Common myeloid progenitor, CD34-positive (primary cell): ENCODE results near the gene PPP1CC. TPM values are rescaled to one million over a fixed set of nuclear protein-coding genes. Genes with fewer than 3 reads are reported as not detected.
A peak's percentile ranks its signal among the peaks of the same experiment; 100 is the strongest.

Source experiments
- CTCF ChIA-PET: fragments of 350-600 bp; sonication (Branson Sonifier 250); formaldehyde crosslinking; loops from one replicate; lab custom pipeline; 2021; ENCODE audit warnings: antibody characterized with exemption; lab: Charles Lee
- POLR2A ChIA-PET: fragments of 350-600 bp; sonication (Branson Sonifier 250); formaldehyde crosslinking; loops from one replicate; lab custom pipeline; 2021; ENCODE audit warnings: antibody characterized with exemption; lab: Charles Lee
- DNase-seq, 3 donors: peaks; one replicate each; pipeline versions ENCODE4 v3.0.0 to v3.0.0-alpha.2; 2013
- H3K27ac ChIP-seq, 2 experiments: 1 replicate in 1 of 2; 2 replicates in 1 of 2; pipeline ENCODE4 v1.7.0; 2013; ENCODE audit warnings: inconsistent platforms in 2 of 2, low read length in 2 of 2, mild to moderate bottlenecking in 2 of 2, low read depth in 1 of 2, moderate library complexity in 1 of 2; ENCODE audit not compliant: severe bottlenecking in 2 of 2, insufficient read depth in 1 of 2, poor library complexity in 1 of 2
- H3K27me3 ChIP-seq, 5 experiments: replicated peaks in 2 of 5; 1 replicate in 3 of 5; 2 replicates in 2 of 5; pipeline versions ENCODE4 v1.6.1 to v1.7.0; 2013; ENCODE audit warnings: low read length in 4 of 5, mild to moderate bottlenecking in 2 of 5, moderate library complexity in 2 of 5, inconsistent platforms in 1 of 5; ENCODE audit not compliant: insufficient read depth in 5 of 5, control insufficient read depth in 4 of 5
- H3K36me3 ChIP-seq, 4 experiments: 1 replicate in 2 of 4; 2 replicates in 2 of 4; pipeline versions ENCODE4 v1.6.1 to v1.7.0; 2013; ENCODE audit warnings: low read length in 3 of 4, control low read depth in 1 of 4, mild to moderate bottlenecking in 1 of 4; ENCODE audit not compliant: control insufficient read depth in 4 of 4, insufficient read depth in 4 of 4
- H3K4me1 ChIP-seq, 4 experiments: 1 replicate in 3 of 4; 2 replicates in 1 of 4; pipeline versions ENCODE4 v1.6.1 to v1.7.1; 2013; ENCODE audit warnings: low read length in 3 of 4, mild to moderate bottlenecking in 3 of 4, control low read depth in 1 of 4, inconsistent platforms in 1 of 4, moderate library complexity in 1 of 4; ENCODE audit not compliant: control insufficient read depth in 4 of 4, insufficient read depth in 4 of 4; ENCODE audit errors: control extremely low read depth in 1 of 4
- H3K4me3 ChIP-seq, 7 experiments: 1 replicate in 4 of 7; 2 replicates in 3 of 7; pipeline versions ENCODE4 v1.5.1 to v1.7.0; 2013; ENCODE audit warnings: mild to moderate bottlenecking in 7 of 7, low read length in 6 of 7, moderate library complexity in 6 of 7, inconsistent platforms in 2 of 7, low read depth in 2 of 7, control low read depth in 1 of 7; ENCODE audit not compliant: insufficient read depth in 4 of 7, control insufficient read depth in 1 of 7; ENCODE audit errors: extremely low read depth in 1 of 7
- H3K9me3 ChIP-seq, 5 experiments: 1 replicate in 4 of 5; 2 replicates in 1 of 5; pipeline versions ENCODE4 v1.6.1 to v1.7.1; 2013; ENCODE audit warnings: low read length in 4 of 5, mild to moderate bottlenecking in 2 of 5, inconsistent platforms in 1 of 5, low read depth in 1 of 5, moderate library complexity in 1 of 5; ENCODE audit not compliant: control insufficient read depth in 4 of 5, insufficient read depth in 2 of 5; ENCODE audit errors: control extremely low read depth in 1 of 5
- WGBS: methylation state at CpG from one replicate; pipeline ENCODE4 v1.1.5; 2013; ENCODE audit not compliant: insufficient coverage; 5-methylcytosine and 5-hydroxymethylcytosine counted together
- polyA plus RNA-seq: library from polyadenylated mRNA; unstranded; fragments of 120-200 nt; gene quantifications from one replicate; pipeline ENCODE4 v1.2.1, GENCODE V29; 2013

The PPP1CC gene
- 145 TPM for polyA plus RNA-seq

DNA sequence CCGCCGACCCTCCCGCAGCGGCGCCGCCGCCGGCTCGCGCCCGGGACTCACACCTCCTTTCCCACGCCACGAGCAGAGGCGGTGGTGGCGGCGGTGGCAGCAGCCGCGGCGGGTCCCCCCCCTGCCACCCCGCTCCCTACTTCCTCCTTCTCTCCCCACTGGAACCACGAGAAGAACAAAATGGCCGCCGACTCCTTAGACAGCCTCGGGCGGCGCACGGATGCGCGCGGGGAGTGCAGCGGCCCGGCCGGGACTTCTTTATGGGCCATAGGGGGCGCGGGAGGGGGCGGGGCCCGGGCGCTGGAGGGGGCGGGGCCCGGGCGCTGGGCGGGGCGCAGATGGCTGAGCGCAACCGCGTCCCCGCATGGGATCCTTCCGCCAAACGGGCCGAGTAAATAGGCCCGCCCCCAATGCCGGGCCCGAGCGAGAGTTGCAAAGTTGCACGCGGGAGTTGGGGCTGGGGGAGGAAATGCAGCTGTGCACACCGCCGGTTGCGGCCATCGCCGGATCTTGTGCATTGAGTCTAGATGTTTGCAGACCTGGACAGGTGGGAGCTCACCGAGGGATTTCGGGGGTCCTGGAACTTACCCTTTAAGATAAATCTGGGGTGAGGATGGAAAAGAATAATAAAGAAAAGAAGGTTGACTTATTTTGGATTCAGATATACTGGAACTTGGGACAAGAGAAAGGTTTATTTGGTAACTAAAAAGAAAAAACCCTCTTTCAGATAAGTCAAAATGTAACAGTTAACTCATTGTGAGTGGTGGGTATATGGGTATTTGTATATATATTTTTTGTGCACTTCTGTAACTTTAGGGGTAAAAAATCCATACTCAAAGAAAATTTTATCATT, at the start of gene PPP1CC:
TSS of gene PPP1CC (minus strand) at position 174 of the 853 bp plus-strand sequence. CDS start 184 bp downstream, outside the sequence.
- POLR2A ChIA-PET = interaction anchor here (1.3 kb wide), 1 partner anchor 9 kb away, joined by 3 read pairs; no protein-coding TSS in a partner anchor
- 2% methylated on average over 30 of the region's 63 CpGs for WGBS
- H3K36me3 ChIP-seq = peaks cover 0 to 9% (median 2%) of the 10 kb centered on the region in 4 experiments
- no peaks in the 10 kb centered on the region for H3K27me3 ChIP-seq
- peaks cover 14 to 42% (median 28%) of the 10 kb centered on the region in 4 experiments for H3K4me1 ChIP-seq
- CTCF ChIA-PET = no interaction called here
- H3K4me3 ChIP-seq = peak within 1 kb of the TSS; percentile 75 to 95 (median 90)
- peak; percentile 97 to 99 (median 98) for DNase-seq
- no peaks in the 10 kb centered on the region for H3K9me3 ChIP-seq
- H3K27ac ChIP-seq = peak within 1 kb of the TSS; percentile 50 to 75

DNA sequence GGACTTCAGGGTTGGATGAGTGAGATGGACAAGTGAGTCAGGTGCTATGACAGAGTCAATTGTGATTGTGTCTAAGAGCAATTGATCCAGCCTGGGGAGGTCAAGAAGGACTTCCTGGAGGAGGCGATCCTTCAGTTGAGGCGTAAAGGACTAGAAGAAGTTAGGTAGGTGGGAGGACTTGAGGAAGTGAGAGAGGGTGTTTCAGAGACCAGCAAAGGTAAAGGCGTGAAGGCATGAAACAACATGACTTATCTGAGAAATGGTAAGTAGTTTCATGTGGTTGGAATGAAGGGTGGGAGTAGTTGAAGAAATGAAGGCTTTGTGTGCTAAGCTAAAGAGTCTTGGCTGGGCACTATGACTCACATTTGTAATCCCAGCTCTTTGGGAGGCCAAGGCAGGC, 48.9 kb upstream of the PPP1CC start:
- ChIA-PET POLR2A (no interaction called here), CTCF (no interaction called here)
- H3K9me3 ChIP-seq = no peaks in the 10 kb centered on the region
- no peaks in the 10 kb centered on the region for H3K4me1 ChIP-seq
- no peak overlapping the region for H3K27ac ChIP-seq
- WGBS = 97% methylated on average over 3 of the region's 3 CpGs
- no peaks in the 10 kb centered on the region for H3K36me3 ChIP-seq
- no peak overlapping the region for H3K4me3 ChIP-seq
- no peak for DNase-seq
- H3K27me3 ChIP-seq = no peaks in the 10 kb centered on the region

DNA sequence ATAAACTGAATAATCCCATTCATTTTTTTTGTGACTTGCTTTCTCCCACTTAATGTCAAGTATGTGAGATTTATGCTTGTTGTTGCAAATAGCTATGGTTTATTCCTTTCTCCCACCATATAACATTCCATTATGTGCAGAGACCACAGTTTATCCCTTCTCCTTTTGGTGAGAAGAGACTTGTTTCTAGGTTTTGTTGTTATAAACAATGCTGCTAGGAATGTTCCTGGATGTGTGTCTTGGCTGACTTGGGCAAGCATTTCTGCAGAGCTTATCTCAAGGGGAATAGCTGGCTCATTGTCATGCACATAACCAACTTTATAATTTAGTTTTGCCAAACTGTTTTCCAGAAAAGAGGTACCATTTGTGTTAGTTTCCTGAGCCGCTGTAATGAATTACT, 47.6 kb upstream of the PPP1CC start:
- Histone ChIP-seq H3K9me3 (no peaks in the 10 kb centered on the region), H3K27ac (no peak overlapping the region), H3K36me3 (no peaks in the 10 kb centered on the region), H3K4me1 (no peaks in the 10 kb centered on the region), H3K27me3 (no peaks in the 10 kb centered on the region), H3K4me3 (no peak overlapping the region)
- WGBS = 100% methylated on average over 1 of the region's 1 CpG
- CTCF ChIA-PET = no interaction called here
- POLR2A ChIA-PET = no interaction called here
- no peak for DNase-seq

DNA sequence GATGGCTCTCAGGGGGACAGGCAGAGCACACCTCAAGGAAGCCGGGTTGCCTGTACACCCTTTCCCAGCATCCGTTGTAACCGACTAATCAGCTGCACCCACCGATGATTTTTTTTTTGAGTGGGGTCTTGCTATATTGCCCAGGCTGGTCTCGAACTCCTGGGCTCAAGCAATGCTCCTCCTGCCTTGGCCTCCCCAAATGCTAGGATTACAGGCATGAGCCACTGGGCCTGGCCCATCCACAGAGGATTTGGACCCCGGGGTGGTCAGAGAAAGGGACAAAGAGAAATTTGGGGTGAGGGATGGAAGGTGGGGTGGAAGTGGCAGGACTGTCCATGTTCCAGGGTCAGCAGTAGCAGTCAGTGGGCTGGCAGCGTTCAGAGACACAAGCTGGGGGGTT, 43.3 kb upstream of the PPP1CC start:
- Histone ChIP-seq H3K9me3 (no peaks in the 10 kb centered on the region), H3K36me3 (no peaks in the 10 kb centered on the region), H3K27me3 (no peaks in the 10 kb centered on the region), H3K27ac (no peak overlapping the region), H3K4me1 (peaks cover 0 to 8% (median 0%) of the 10 kb centered on the region in 4 experiments), H3K4me3 (no peak overlapping the region)
- ChIA-PET POLR2A (interaction anchor here (0.7 kb wide), 1 partner anchor 14 kb away, joined by 3 read pairs; no protein-coding TSS in a partner anchor), CTCF (no interaction called here)
- no peak for DNase-seq
- WGBS = 93% methylated on average over 6 of the region's 7 CpGs

DNA sequence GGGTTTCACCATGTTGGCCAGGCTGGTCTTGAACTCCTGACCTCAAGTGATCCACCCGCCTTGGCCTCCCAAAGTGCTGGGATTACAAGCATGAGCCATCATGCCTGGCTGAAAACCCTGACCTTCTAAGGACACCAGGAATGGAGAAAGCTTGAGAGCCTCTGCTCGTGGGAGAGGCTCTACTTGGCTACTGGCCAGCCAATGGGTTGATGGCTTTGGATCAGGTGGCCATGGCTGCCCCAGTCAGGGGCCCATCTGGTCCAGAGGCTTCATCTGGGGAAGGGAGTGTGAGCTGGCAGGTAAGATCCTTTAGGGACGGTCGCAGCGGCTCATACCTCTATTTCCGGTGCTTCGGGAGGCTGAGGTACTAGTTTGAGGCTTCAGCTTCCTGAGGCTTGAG, 42.5 kb upstream of the PPP1CC start:
- no peaks in the 10 kb centered on the region for H3K36me3 ChIP-seq
- 96% methylated on average over 2 of the region's 7 CpGs for WGBS
- no peak overlapping the region for H3K4me3 ChIP-seq
- no peak for DNase-seq
- peaks cover 0 to 8% (median 0%) of the 10 kb centered on the region in 4 experiments for H3K4me1 ChIP-seq
- CTCF ChIA-PET = no interaction called here
- H3K27me3 ChIP-seq = no peaks in the 10 kb centered on the region
- no peaks in the 10 kb centered on the region for H3K9me3 ChIP-seq
- POLR2A ChIA-PET = no interaction called here
- no peak overlapping the region for H3K27ac ChIP-seq

DNA sequence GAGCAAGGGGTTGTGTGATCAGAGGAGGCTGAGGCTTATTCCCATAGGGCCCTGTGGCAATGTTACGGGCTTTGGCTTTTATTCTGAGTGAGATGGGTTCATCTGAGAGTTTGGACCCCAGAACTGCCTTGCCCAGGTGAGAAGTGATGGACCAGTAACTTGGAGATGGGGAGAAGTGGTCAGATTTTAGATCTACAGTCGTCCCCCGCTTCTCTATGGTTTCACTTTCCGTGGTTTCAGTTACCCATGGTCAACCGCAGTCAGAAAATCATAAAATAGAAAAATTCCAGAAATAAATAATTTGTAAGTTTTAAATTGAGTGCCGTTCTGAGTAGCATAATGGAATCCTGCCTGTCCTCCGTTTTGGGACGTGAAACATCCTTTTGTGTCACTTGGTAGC, 40.2 kb upstream of the PPP1CC start:
- ChIA-PET CTCF (no interaction called here), POLR2A (no interaction called here)
- H3K9me3 ChIP-seq = no peaks in the 10 kb centered on the region
- 98% methylated on average over 8 of the region's 8 CpGs for WGBS
- H3K36me3 ChIP-seq = no peaks in the 10 kb centered on the region
- no peak overlapping the region for H3K4me3 ChIP-seq
- H3K4me1 ChIP-seq = peaks cover 0 to 15% (median 9%) of the 10 kb centered on the region in 4 experiments
- no peak overlapping the region for H3K27ac ChIP-seq
- no peak for DNase-seq
- no peaks in the 10 kb centered on the region for H3K27me3 ChIP-seq

DNA sequence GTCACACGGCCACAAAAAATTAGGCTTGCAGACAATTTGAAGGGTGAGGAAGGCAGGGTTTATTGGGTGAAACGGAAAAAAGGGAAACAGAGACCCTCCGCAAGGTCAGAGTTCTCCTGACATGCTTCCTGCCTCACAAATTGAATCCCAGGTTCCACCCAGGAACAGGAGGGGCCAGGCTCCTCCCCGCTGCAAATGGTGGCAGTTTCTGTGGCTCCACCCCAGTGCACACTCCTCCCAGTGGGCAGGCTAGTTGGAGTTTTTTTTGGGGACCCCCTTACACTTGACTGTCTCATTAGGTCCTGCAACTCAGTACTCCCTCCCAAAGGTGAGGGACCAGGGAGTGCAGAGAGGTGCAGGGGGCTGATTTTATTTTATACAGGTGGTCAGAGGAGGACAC, 39.4 kb upstream of the PPP1CC start:
- Histone ChIP-seq H3K9me3 (no peaks in the 10 kb centered on the region), H3K27ac (no peak overlapping the region), H3K36me3 (no peaks in the 10 kb centered on the region), H3K27me3 (no peaks in the 10 kb centered on the region), H3K4me1 (peaks cover 0 to 15% (median 9%) of the 10 kb centered on the region in 4 experiments), H3K4me3 (no peak overlapping the region)
- CTCF ChIA-PET = no interaction called here
- POLR2A ChIA-PET = no interaction called here
- no peak for DNase-seq
- WGBS = 60% methylated on average over 2 of the region's 4 CpGs
